ENCODE results near the gene DSCAM. TPM values are rescaled to one million over a fixed set of nuclear protein-coding genes. Genes with fewer than 3 reads are reported as not detected.

DSCAM gene
- total RNA-seq, 2 donors from 2014 or later = 18.5 to 25.5 TPM

DNA sequence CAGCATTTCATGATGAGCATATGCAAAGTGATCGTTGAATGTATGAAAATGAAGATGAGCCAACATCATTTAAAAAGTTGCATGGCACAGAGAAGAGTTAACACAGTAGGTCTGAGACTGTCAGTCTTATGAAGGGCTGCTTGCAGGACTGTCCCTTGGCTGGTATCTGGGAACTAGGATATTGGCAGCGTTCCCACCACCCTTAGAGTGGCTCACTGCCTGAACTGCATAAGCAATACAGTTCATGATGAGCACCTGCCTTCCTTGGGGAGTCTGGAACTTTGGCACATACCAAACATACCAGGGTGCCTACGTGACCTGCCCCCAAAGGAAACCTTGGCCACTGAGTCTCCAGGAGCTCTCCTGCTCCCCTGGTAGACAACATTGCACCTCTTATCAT lies 161.8 kb downstream of the DSCAM start:
- H3K27me3 ChIP-seq (ENCODE audit: control insufficient read depth, insufficient read depth, low read length, poor library complexity, severe bottlenecking) = no peaks in the 10 kb centered on the region
- H3K9me3 ChIP-seq (ENCODE audit: control insufficient read depth, low read length) = no peaks in the 10 kb centered on the region
- Mint-ChIP-seq H3K9me3 (no peaks in the 10 kb centered on the region), H3K36me3 (ENCODE audit: low read depth) (no peaks in the 10 kb centered on the region), H3K4me1 (peaks cover 44% of the 10 kb centered on the region), H3K27me3 (ENCODE audit: insufficient read depth) (no peaks in the 10 kb centered on the region), H3K4me3 (no peak overlapping the region), H3K27ac (no peak overlapping the region)
- H3K9ac ChIP-seq (ENCODE audit: extremely low read depth, low read length, poor library complexity, severe bottlenecking) = no peak overlapping the region
- H3K36me3 ChIP-seq (ENCODE audit: control insufficient read depth, insufficient read depth, low read length) = no peaks in the 10 kb centered on the region
- TF ChIP-seq, protein P1, sequence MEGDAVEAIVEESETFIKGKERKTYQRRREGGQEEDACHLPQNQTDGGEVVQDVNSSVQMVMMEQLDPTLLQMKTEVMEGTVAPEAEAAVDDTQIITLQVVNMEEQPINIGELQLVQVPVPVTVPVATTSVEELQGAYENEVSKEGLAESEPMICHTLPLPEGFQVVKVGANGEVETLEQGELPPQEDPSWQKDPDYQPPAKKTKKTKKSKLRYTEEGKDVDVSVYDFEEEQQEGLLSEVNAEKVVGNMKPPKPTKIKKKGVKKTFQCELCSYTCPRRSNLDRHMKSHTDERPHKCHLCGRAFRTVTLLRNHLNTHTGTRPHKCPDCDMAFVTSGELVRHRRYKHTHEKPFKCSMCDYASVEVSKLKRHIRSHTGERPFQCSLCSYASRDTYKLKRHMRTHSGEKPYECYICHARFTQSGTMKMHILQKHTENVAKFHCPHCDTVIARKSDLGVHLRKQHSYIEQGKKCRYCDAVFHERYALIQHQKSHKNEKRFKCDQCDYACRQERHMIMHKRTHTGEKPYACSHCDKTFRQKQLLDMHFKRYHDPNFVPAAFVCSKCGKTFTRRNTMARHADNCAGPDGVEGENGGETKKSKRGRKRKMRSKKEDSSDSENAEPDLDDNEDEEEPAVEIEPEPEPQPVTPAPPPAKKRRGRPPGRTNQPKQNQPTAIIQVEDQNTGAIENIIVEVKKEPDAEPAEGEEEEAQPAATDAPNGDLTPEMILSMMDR (conservative IDR thresholded peaks at IDR 0.05) = no peak
- no peak overlapping the region for H3K27ac ChIP-seq (ENCODE audit: low read depth, low read length)
- 96% methylated on average over 2 to 3 of the region's 3 CpGs for WGBS, 2 experiments (ENCODE audit: insufficient coverage in 1 of 2, insufficient read length in 1 of 2)
- no peak overlapping the region for H3K4me3 ChIP-seq (ENCODE audit: low read length)
- peaks cover 17% of the 10 kb centered on the region for H3K4me1 ChIP-seq (ENCODE audit: control insufficient read depth, insufficient read depth, low read length)
- DNase-seq = no peak

DNA sequence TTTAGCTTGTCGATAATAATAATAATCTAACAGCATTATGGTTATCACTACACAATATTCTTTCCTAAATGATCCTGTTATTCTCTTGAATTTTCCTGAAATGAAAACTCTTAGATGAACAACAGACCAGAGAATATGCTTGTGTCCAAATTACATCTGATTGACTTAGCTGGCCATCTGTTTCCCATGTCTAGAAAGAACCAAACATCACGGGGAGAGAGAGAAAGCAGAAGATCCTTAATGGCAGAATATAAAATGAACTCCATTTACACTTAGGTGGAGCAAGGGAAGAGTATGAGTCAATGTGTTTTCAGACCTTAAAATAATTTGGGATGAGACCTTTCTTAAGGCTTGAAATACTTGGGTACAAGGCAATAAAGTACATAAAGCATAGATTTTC lies 162.2 kb downstream of the DSCAM start:
- TF ChIP-seq, protein P1 (conservative IDR thresholded peaks at IDR 0.05) = no peak
- Mint-ChIP-seq H3K27me3 (ENCODE audit: insufficient read depth) (no peaks in the 10 kb centered on the region), H3K27ac (no peak overlapping the region), H3K36me3 (ENCODE audit: low read depth) (no peaks in the 10 kb centered on the region), H3K4me3 (no peak overlapping the region), H3K4me1 (peaks cover 41% of the 10 kb centered on the region), H3K9me3 (no peaks in the 10 kb centered on the region)
- Histone ChIP-seq H3K36me3 (ENCODE audit: control insufficient read depth, insufficient read depth, low read length) (no peaks in the 10 kb centered on the region), H3K9me3 (ENCODE audit: control insufficient read depth, low read length) (no peaks in the 10 kb centered on the region), H3K27ac (ENCODE audit: low read depth, low read length) (no peak overlapping the region), H3K27me3 (ENCODE audit: control insufficient read depth, insufficient read depth, low read length, poor library complexity, severe bottlenecking) (no peaks in the 10 kb centered on the region), H3K9ac (ENCODE audit: extremely low read depth, low read length, poor library complexity, severe bottlenecking) (no peak overlapping the region), H3K4me3 (ENCODE audit: low read length) (no peak overlapping the region), H3K4me1 (ENCODE audit: control insufficient read depth, insufficient read depth, low read length) (peaks cover 16% of the 10 kb centered on the region)
- WGBS, 2 experiments (ENCODE audit: insufficient coverage in 1 of 2, insufficient read length in 1 of 2) = 100% methylated on average over 2 of the region's 2 CpGs; no CpG with 5 or more reads in 1 of the 2 experiments
- no peak for DNase-seq

DNA sequence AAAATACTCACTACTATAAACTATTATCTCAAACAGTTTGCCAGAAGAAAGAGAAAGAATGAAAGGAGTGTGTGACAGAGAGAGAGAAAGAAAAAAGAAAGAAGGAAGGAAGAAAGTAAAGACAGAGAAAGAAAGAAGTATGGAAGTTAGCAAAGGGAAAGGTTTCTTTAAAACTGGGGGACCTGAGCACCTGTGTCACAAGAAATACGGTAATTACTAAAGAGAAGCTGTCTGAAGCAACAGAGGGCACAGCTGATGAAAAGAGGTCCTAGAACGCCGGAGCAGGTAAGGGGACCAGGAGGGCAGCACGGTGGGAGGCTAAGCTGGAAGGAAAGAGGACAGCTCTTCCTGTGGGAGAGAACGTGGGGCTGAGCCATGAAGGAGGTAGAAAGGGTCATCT lies 163.6 kb downstream of the DSCAM start:
- Histone ChIP-seq H3K9ac (ENCODE audit: extremely low read depth, low read length, poor library complexity, severe bottlenecking) (no peak overlapping the region), H3K4me1 (ENCODE audit: control insufficient read depth, insufficient read depth, low read length) (peaks cover 11% of the 10 kb centered on the region), H3K36me3 (ENCODE audit: control insufficient read depth, insufficient read depth, low read length) (no peaks in the 10 kb centered on the region), H3K27me3 (ENCODE audit: control insufficient read depth, insufficient read depth, low read length, poor library complexity, severe bottlenecking) (no peaks in the 10 kb centered on the region), H3K27ac (ENCODE audit: low read depth, low read length) (no peak overlapping the region), H3K9me3 (ENCODE audit: control insufficient read depth, low read length) (no peaks in the 10 kb centered on the region), H3K4me3 (ENCODE audit: low read length) (no peak overlapping the region)
- Mint-ChIP-seq H3K36me3 (ENCODE audit: low read depth) (no peaks in the 10 kb centered on the region), H3K9me3 (no peaks in the 10 kb centered on the region), H3K27me3 (ENCODE audit: insufficient read depth) (no peaks in the 10 kb centered on the region), H3K4me1 (peaks cover 31% of the 10 kb centered on the region), H3K27ac (no peak overlapping the region), H3K4me3 (no peak overlapping the region)
- 93 to 97% methylated on average over 3 to 5 of the region's 5 CpGs for WGBS, 2 experiments (ENCODE audit: insufficient coverage in 1 of 2, insufficient read length in 1 of 2)
- TF ChIP-seq, protein P1 (conservative IDR thresholded peaks at IDR 0.05) = no peak
- no peak for DNase-seq

Measured in endodermal cell (in vitro differentiated cells).